Measurements from ENCODE around the gene SHMT2.

DNA sequence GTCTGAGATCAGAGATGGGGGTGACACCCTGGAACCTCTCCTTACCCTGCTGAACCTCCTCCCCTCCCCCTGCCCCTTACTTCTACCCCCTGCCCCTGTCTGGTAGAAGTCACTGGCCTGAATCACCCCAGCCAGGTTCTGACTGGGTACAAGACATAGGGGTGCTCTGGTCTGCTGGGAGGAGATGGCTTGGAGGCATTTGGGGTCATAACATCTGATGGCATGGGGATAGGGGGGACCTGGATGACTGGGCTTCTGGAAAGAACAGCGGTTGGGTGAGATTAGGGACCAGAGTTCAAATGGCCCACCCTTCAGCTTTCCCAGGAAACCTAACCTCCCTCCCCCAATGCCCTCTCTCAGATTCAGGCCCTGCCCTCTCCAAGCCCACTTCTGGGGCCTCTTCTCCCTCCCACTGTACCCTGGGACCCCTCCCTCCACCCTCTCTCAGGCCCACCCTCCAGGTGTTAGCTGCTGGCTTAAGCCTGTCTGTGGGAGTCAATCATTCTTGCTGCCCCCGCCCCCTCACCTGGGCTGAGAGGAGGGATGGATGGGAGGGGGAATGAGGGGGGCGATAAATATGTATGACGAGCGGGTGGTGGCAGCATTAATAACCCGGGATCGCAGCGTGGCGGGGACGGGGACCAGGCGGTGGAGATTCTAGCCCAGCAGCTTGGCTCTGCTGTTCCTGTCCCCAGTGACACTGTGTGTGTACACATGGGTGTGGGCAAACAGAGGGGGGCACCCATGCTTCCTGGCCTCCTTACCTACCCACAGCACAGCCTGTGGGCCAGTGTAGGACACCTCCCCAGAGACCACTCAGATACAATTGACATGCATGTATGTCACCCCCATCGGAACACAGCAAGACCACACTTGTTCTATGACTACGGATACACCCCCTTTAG lies 7.0 kb upstream of the SHMT2 start:
- TF ChIP-seq POLR2AphosphoS5 (IDR thresholded peaks at IDR 0.05; ENCODE audit: low read depth, low read length) (no peak), SIN3A (IDR thresholded peaks at IDR 0.05; ENCODE audit: borderline replicate concordance, insufficient read depth, low read length) (no peak)
- TF ChIP-seq, protein P1, sequence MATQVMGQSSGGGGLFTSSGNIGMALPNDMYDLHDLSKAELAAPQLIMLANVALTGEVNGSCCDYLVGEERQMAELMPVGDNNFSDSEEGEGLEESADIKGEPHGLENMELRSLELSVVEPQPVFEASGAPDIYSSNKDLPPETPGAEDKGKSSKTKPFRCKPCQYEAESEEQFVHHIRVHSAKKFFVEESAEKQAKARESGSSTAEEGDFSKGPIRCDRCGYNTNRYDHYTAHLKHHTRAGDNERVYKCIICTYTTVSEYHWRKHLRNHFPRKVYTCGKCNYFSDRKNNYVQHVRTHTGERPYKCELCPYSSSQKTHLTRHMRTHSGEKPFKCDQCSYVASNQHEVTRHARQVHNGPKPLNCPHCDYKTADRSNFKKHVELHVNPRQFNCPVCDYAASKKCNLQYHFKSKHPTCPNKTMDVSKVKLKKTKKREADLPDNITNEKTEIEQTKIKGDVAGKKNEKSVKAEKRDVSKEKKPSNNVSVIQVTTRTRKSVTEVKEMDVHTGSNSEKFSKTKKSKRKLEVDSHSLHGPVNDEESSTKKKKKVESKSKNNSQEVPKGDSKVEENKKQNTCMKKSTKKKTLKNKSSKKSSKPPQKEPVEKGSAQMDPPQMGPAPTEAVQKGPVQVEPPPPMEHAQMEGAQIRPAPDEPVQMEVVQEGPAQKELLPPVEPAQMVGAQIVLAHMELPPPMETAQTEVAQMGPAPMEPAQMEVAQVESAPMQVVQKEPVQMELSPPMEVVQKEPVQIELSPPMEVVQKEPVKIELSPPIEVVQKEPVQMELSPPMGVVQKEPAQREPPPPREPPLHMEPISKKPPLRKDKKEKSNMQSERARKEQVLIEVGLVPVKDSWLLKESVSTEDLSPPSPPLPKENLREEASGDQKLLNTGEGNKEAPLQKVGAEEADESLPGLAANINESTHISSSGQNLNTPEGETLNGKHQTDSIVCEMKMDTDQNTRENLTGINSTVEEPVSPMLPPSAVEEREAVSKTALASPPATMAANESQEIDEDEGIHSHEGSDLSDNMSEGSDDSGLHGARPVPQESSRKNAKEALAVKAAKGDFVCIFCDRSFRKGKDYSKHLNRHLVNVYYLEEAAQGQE (IDR thresholded peaks at IDR 0.05; ENCODE audit: insufficient read depth in 1 of 2, low read depth in 2 of 2, low read length in 2 of 2) = no peak

Measured in PFSK-1 (cell line).